Liver (tissue), 9 donors: ENCODE results near the gene SLCO2A1. TPM values are rescaled to one million over a fixed set of nuclear protein-coding genes. Genes with fewer than 3 reads are reported as not detected.

ENCODE experiments used
- DNase-seq: peaks from one replicate; pipeline ENCODE4 v3.0.0-alpha.2; 2017; ENCODE audit warnings: low spot score
- H3K27ac ChIP-seq, 2 donors: one replicate each; pipeline ENCODE4 v1.7.0; 2013; ENCODE audit warnings: inconsistent platforms in 2 of 2, low read length in 2 of 2, control low read depth in 1 of 2, low read depth in 1 of 2, mild to moderate bottlenecking in 1 of 2
- H3K27me3 ChIP-seq, 4 donors: one replicate each; pipeline versions ENCODE4 v1.6.1 to v1.7.0; 2013; ENCODE audit warnings: low read length in 3 of 4, inconsistent platforms in 1 of 4, mild to moderate bottlenecking in 1 of 4, moderate library complexity in 1 of 4; ENCODE audit not compliant: control insufficient read depth in 4 of 4, insufficient read depth in 4 of 4
- H3K36me3 ChIP-seq, 4 donors: one replicate each; pipeline versions ENCODE4 v1.6.1 to v1.7.0; 2013; ENCODE audit warnings: low read length in 3 of 4, mild to moderate bottlenecking in 3 of 4, low read depth in 1 of 4, moderate library complexity in 1 of 4; ENCODE audit not compliant: control insufficient read depth in 4 of 4, insufficient read depth in 3 of 4
- H3K4me1 ChIP-seq, 4 donors: one replicate each; pipeline versions ENCODE4 v1.6.1 to v1.7.0; 2013; ENCODE audit warnings: low read length in 3 of 4, mild to moderate bottlenecking in 3 of 4, moderate library complexity in 1 of 4; ENCODE audit not compliant: control insufficient read depth in 4 of 4, insufficient read depth in 4 of 4
- H3K4me3 ChIP-seq, 3 donors: one replicate each; pipeline versions ENCODE4 v1.6.1 to v1.7.0; 2013; ENCODE audit warnings: low read length in 3 of 3, control low read depth in 1 of 3, low read depth in 1 of 3, mild to moderate bottlenecking in 1 of 3
- H3K9ac ChIP-seq, 2 donors: one replicate each; pipeline ENCODE4 v1.7.0; 2013; ENCODE audit warnings: low read length in 2 of 2, mild to moderate bottlenecking in 2 of 2, moderate library complexity in 2 of 2, control low read depth in 1 of 2, low read depth in 1 of 2
- H3K9me3 ChIP-seq, 4 donors: one replicate each; pipeline versions ENCODE4 v1.6.1 to v1.7.0; 2013; ENCODE audit warnings: low read length in 3 of 4; ENCODE audit not compliant: control insufficient read depth in 4 of 4
- ATF3 ChIP-seq: IDR thresholded peaks from 2 replicates; pipeline ENCODE4 v1.6.1; 2016; ENCODE audit warnings: antibody characterized with exemption
- CTCF ChIP-seq: fragments of 150-350 bp; IDR thresholded peaks from 2 replicates; pipeline ENCODE4 v1.5.1; 2017; ENCODE audit warnings: improper control_type of control experiment, low read depth, low read length; ENCODE audit not compliant: missing input control
- EGR1 ChIP-seq, 2 donors: IDR thresholded peaks; 2 replicates each; pipeline ENCODE4 v1.6.1; 2016 to 2018; ENCODE audit warnings: antibody characterized with exemption in 2 of 2, low read depth in 2 of 2
- FOXA1 ChIP-seq: IDR thresholded peaks from 2 replicates; pipeline ENCODE4 v1.6.1; 2016; ENCODE audit warnings: antibody characterized with exemption
- GABPA ChIP-seq, 2 donors: IDR thresholded peaks in 1 of 2; conservative IDR thresholded peaks in 1 of 2; 2 replicates each; pipeline ENCODE4 v1.6.1; 2016; ENCODE audit warnings: antibody characterized with exemption in 2 of 2, mild to moderate bottlenecking in 1 of 2, moderate library complexity in 1 of 2
- HNF4G ChIP-seq: IDR thresholded peaks from 2 replicates; pipeline ENCODE4 v1.6.1; 2016; ENCODE audit warnings: antibody characterized with exemption
- JUND ChIP-seq, 2 donors: IDR thresholded peaks; 2 replicates each; pipeline ENCODE4 v1.6.1; 2016; ENCODE audit warnings: antibody characterized with exemption in 2 of 2
- MAX ChIP-seq: IDR thresholded peaks from 2 replicates; pipeline ENCODE4 v1.6.1; 2016; ENCODE audit warnings: antibody characterized with exemption
- NR2F2 ChIP-seq: IDR thresholded peaks from 2 replicates; pipeline ENCODE4 v1.6.1; 2016; ENCODE audit warnings: antibody characterized with exemption
- RAD21 ChIP-seq, 2 donors: IDR thresholded peaks; 2 replicates each; pipeline ENCODE4 v1.6.1; 2016; ENCODE audit warnings: antibody characterized with exemption in 2 of 2, mild to moderate bottlenecking in 2 of 2
- REST ChIP-seq: IDR thresholded peaks from 2 replicates; pipeline ENCODE4 v1.6.1; 2016; ENCODE audit warnings: antibody characterized with exemption, mild to moderate bottlenecking
- YY1 ChIP-seq: IDR thresholded peaks from 2 replicates; pipeline ENCODE4 v1.6.1; 2016; ENCODE audit warnings: antibody characterized with exemption, mild to moderate bottlenecking
- WGBS: extraction: QIAGEN DNeasy Blood & Tissue Kit; methylation state at CpG from one replicate; pipeline ENCODE4 v1.1.7; 2013; 5-methylcytosine and 5-hydroxymethylcytosine counted together
- polyA plus RNA-seq, 2 donors: library from polyadenylated mRNA; stranded (reverse) in 1 of 2; unstranded in 1 of 2; fragments of 200-250 nt in 1 of 2; fragments of >200 nt in 1 of 2; fragmentation: Nextera tagmentation in 1 of 2; extraction: Ambion mirVana in 1 of 2; gene quantifications; one replicate each; pipeline versions ENCODE4 v1.2.1 to v1.2.3, GENCODE V29; 2013 to 2015
- total RNA-seq, 2 donors: library from RNA; depleted of rRNA; stranded (reverse); fragments of >200 nt; gene quantifications; one replicate each; pipeline ENCODE4 v1.2.3, GENCODE V29; 2014
- TF ChIP-seq, protein P1 (sequence below): IDR thresholded peaks from 2 replicates; pipeline ENCODE4 v1.6.1; 2016; ENCODE audit warnings: antibody characterized with exemption
- donor health status: healthy.
- donor health status: healthy.
- donor health status: healthy.
- donor health status: healthy.
- donor health status: healthy.

The SLCO2A1 gene
- total and polyA plus RNA-seq, 4 donors, result 0.56 to 3.1 (median 2.2) TPM

DNA sequence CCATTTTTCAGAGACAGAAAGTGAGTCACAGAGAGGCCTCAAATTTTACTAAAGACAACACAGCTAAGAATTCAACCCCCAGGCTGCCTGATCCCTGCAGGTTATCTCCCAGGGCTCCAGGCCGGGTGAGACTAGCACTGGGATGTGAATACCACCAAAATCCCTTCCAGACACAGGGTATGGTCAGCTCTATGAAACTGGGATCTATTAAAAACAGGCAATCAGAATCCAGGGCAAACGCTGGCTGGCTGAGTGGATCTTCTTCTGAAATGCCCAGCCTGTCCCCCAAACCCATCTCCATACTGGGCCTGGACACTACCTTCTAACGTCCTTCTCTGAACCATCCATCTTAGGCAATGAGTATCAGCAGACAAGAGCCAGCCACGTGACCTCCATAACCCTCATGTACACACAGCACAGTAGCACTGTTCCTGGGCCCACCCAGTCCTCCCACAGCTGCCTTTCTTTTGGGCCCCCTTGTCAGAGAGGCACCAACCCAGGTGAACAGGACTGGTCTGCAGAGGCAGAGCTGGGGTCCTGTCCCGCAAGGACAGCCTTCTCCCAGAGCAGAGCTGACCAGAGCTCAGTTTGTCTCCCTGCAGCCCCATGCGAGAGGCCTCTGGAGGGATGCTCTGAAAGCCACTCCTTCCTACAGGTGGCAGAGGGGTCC lies 135.9 kb downstream of the SLCO2A1 start:
- Histone ChIP-seq H3K4me3 (no peak overlapping the region), H3K36me3 (no peaks in the 10 kb centered on the region), H3K9ac (no peak overlapping the region), H3K9me3 (no peaks in the 10 kb centered on the region), H3K27ac (no peak overlapping the region), H3K27me3 (peaks cover 0 to 4% (median 0%) of the 10 kb centered on the region in 4 donors), H3K4me1 (peaks cover 4 to 16% (median 10%) of the 10 kb centered on the region in 4 donors)
- DNase-seq, result no peak
- WGBS, result 89% methylated on average over 6 of the region's 6 CpGs
- no peak for TF ChIP-seq ATF3
- TF ChIP-seq EGR1 (IDR thresholded peaks at IDR 0.05; ENCODE audit: low read depth in 2 of 2), result no peak
- TF ChIP-seq JUND (IDR thresholded peaks at IDR 0.05), result no peak
- TF ChIP-seq GABPA (IDR thresholded peaks at IDR 0.05 in 1 of 2, conservative IDR thresholded peaks at IDR 0.05 in 1 of 2), result no peak
- no peak for TF ChIP-seq CTCF
- TF ChIP-seq FOXA1, result no peak
- no peak for TF ChIP-seq MAX
- TF ChIP-seq YY1, result no peak
- TF ChIP-seq, protein P1, sequence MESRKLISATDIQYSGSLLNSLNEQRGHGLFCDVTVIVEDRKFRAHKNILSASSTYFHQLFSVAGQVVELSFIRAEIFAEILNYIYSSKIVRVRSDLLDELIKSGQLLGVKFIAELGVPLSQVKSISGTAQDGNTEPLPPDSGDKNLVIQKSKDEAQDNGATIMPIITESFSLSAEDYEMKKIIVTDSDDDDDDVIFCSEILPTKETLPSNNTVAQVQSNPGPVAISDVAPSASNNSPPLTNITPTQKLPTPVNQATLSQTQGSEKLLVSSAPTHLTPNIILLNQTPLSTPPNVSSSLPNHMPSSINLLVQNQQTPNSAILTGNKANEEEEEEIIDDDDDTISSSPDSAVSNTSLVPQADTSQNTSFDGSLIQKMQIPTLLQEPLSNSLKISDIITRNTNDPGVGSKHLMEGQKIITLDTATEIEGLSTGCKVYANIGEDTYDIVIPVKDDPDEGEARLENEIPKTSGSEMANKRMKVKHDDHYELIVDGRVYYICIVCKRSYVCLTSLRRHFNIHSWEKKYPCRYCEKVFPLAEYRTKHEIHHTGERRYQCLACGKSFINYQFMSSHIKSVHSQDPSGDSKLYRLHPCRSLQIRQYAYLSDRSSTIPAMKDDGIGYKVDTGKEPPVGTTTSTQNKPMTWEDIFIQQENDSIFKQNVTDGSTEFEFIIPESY, result no peak
- no peak for TF ChIP-seq RAD21 (IDR thresholded peaks at IDR 0.05)

DNA sequence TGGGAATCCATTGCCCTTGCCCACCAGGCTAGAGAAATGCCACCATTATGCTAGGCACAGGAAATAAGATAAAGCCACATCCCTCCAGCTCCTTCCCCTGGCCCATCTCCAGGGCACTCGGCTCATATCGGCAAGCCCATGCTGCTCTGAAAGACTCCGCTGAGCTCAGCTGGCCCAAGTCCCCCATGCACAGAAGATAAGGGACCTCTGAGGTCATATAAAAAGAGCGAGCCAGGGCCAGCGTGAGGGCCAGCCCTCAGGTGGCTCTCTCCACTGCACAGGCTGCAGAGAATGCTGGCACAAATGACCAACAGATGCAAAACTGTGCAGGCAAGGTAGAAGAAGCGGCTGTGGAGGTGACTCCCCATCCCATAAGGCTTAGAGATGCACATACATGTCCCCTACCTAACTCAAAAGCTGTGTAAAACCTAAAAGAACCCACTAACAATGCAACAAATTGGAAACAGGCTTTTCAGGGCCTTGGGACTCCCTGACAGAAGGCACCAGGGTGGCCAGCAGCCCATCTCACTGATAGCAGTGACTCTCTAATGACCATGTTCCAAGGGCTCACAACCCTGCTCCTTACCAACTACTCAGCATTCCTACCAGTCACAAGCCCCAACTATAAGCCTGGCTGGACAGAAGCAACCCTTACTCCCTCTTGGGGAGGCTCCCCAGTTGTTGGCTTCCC lies 137.0 kb downstream of the SLCO2A1 start:
- peak; percentile 70 for DNase-seq
- Histone ChIP-seq H3K36me3 (no peaks in the 10 kb centered on the region), H3K27ac (no peak overlapping the region), H3K9me3 (no peaks in the 10 kb centered on the region), H3K27me3 (peaks cover 0 to 4% (median 0%) of the 10 kb centered on the region in 4 donors), H3K9ac (no peak overlapping the region), H3K4me3 (no peak overlapping the region), H3K4me1 (peaks cover 4 to 16% (median 10%) of the 10 kb centered on the region in 4 donors)
- TF ChIP-seq NR2F2, result no peak
- TF ChIP-seq HNF4G, result no peak
- TF ChIP-seq MAX, result no peak
- no peak for TF ChIP-seq REST
- WGBS, result 71% methylated on average over 6 of the region's 6 CpGs
